ENCODE measurements around the gene ERF.

DNA sequence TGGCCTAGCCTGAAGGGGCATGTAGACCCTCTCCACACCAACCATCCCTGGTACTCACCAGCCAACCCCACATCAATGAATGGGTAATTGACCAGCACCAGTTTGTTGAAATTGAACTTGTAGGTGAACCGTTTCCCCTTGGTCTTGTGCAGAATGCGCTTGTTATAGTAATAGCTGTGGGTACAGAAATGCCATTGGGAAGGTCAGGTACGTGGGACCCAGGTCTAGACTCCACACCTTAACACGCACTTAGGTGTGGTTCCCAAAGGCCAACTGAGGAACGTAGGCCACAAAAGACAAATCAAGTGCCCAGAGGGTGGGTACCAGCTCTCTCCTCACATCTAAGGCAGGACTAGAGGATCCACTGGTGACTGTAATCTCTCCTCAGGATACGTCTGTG, 5.2 kb downstream of the ERF start:
- TF ChIP-seq, protein P1, sequence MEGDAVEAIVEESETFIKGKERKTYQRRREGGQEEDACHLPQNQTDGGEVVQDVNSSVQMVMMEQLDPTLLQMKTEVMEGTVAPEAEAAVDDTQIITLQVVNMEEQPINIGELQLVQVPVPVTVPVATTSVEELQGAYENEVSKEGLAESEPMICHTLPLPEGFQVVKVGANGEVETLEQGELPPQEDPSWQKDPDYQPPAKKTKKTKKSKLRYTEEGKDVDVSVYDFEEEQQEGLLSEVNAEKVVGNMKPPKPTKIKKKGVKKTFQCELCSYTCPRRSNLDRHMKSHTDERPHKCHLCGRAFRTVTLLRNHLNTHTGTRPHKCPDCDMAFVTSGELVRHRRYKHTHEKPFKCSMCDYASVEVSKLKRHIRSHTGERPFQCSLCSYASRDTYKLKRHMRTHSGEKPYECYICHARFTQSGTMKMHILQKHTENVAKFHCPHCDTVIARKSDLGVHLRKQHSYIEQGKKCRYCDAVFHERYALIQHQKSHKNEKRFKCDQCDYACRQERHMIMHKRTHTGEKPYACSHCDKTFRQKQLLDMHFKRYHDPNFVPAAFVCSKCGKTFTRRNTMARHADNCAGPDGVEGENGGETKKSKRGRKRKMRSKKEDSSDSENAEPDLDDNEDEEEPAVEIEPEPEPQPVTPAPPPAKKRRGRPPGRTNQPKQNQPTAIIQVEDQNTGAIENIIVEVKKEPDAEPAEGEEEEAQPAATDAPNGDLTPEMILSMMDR (conservative IDR thresholded peaks at IDR 0.05; ENCODE audit: low read depth, low read length) = no peak
- TF ChIP-seq EZH2 (IDR thresholded peaks at IDR 0.05; ENCODE audit: low read length, unreplicated experiment) (no peak), EZH2phosphoT487 (IDR thresholded peaks at IDR 0.05; ENCODE audit: borderline replicate concordance, low read length) (no peak)

All from PC-3 (cell line).